K562 (cell line): ENCODE measurements around the gene DCPS. TPM values are rescaled to one million over a fixed set of nuclear protein-coding genes. Genes with fewer than 3 reads are reported as not detected.

Experiments used
- ATAC-seq: fragments of 200-7000 bp; cut with Tn5 transposase; 3 replicates; pipeline ENCODE4 v1.9.1; 2020; ENCODE audit warnings: moderate library complexity
- BruUV-seq: library from RNA; stranded (reverse); fragments of 400-500 nt; replicated peaks from 2 replicates; lab custom pipeline; 2021; lab: Mats Ljungman, UMichigan
- CTCF ChIA-PET: fragments of 300-600 bp; formaldehyde crosslinking; extraction: SDS; loops from one replicate; lab custom pipeline; 2021; ENCODE audit warnings: low intra/inter-chr PET ratio; lab: Yijun Ruan, JAX
- POLR2A ChIA-PET: fragments of 300-600, 350-650 bp; sonication (Branson Sonifier 250); formaldehyde crosslinking; extraction: SDS; loops from one replicate; lab custom pipeline; 2021; ENCODE audit warnings: antibody characterized with exemption, inconsistent platforms; lab: Yijun Ruan, JAX
- DNase-seq, 4 experiments: peaks; one replicate each; pipeline versions ENCODE4 v3.0.0 to v3.0.0-alpha.2; 2011 to 2018; ENCODE audit warnings: low spot score in 3 of 4, mixed read lengths in 3 of 4; ENCODE audit errors: extremely low read depth in 1 of 4
- FAIRE-seq: peaks from 2 replicates; lab custom pipeline; 2011; peaks lifted over from hg19 to GRCh38; lab: Jason Lieb, UNC
- H2AFZ ChIP-seq: 2 replicates; pipeline ENCODE4 v1.6.0; 2011; ENCODE audit warnings: low read depth, low read length, control low read depth, inconsistent platforms
- H3K27ac ChIP-seq: fragments of 200-600 bp; 3 replicates; pipeline ENCODE4 v1.8.0; 2011; ENCODE audit warnings: low read depth, mild to moderate bottlenecking, control low read depth, inconsistent platforms, low read length, moderate library complexity, mixed read lengths; ENCODE audit errors: extremely low read depth
- H3K27me3 ChIP-seq, 2 experiments: fragments of 300-600 bp in 1 of 2; 2 replicates in 1 of 2; 3 replicates in 1 of 2; pipeline versions ENCODE4 v1.6.0 to v1.8.0; 2011; ENCODE audit warnings: inconsistent platforms in 2 of 2, low read length in 2 of 2, mild to moderate bottlenecking in 1 of 2, mixed read lengths in 1 of 2, moderate library complexity in 1 of 2; ENCODE audit not compliant: control insufficient read depth in 2 of 2, insufficient read depth in 2 of 2
- H3K36me3 ChIP-seq: fragments of 300-600 bp; 3 replicates; pipeline ENCODE4 v1.8.0; 2011; ENCODE audit warnings: mild to moderate bottlenecking, low read length, inconsistent platforms; ENCODE audit not compliant: control insufficient read depth, insufficient read depth
- H3K4me1 ChIP-seq, 2 experiments: fragments of 200-600 bp in 1 of 2; replicated peaks in 1 of 2; 2 replicates in 1 of 2; 3 replicates in 1 of 2; pipeline versions ENCODE4 v1.5.1 to v1.8.0; 2011; ENCODE audit warnings: inconsistent platforms in 2 of 2, low read length in 2 of 2, mild to moderate bottlenecking in 1 of 2, mixed read lengths in 1 of 2, moderate library complexity in 1 of 2; ENCODE audit not compliant: control insufficient read depth in 2 of 2, insufficient read depth in 2 of 2
- H3K4me2 ChIP-seq: 2 replicates; pipeline ENCODE4 v1.6.1; 2011; ENCODE audit warnings: low read length, control low read depth, inconsistent platforms, mixed read lengths; ENCODE audit not compliant: insufficient read depth
- H3K4me3 ChIP-seq: fragments of 200-600 bp; sonication (generic), shearing (Covaris generic); 2 replicates; pipeline ENCODE4 v1.5.1; 2016; ENCODE audit warnings: control low read depth, inconsistent platforms
- H3K79me2 ChIP-seq: fragments of 200-600 bp; 3 replicates; pipeline ENCODE4 v1.8.0; 2011; ENCODE audit warnings: low read length, inconsistent platforms; ENCODE audit not compliant: control insufficient read depth, insufficient read depth
- H3K9ac ChIP-seq, 2 experiments: 2 replicates each; pipeline versions ENCODE4 v1.6.0 to v1.6.1; 2011; ENCODE audit warnings: low read depth in 2 of 2, low read length in 2 of 2, control low read depth in 1 of 2, inconsistent platforms in 1 of 2, mild to moderate bottlenecking in 1 of 2, mixed read lengths in 1 of 2; ENCODE audit not compliant: insufficient read depth in 1 of 2
- H3K9me1 ChIP-seq: one replicate; pipeline ENCODE4 v1.6.0; 2011; ENCODE audit warnings: inconsistent platforms, mild to moderate bottlenecking, low read length, moderate library complexity; ENCODE audit not compliant: control insufficient read depth, insufficient read depth
- H3K9me3 ChIP-seq: replicated peaks from 2 replicates; pipeline ENCODE4 v1.5.1; 2011; ENCODE audit warnings: low read depth, low read length, inconsistent platforms; ENCODE audit not compliant: control insufficient read depth, insufficient read depth
- H4K20me1 ChIP-seq: replicated peaks from 2 replicates; pipeline ENCODE4 v1.6.1; 2011; ENCODE audit warnings: low read length, inconsistent platforms, mixed read lengths; ENCODE audit not compliant: control insufficient read depth, insufficient read depth
- BCOR ChIP-seq: fragments of 450-650 bp; IDR thresholded peaks from 2 replicates; pipeline ENCODE4 v1.6.1; 2016
- CHAMP1 ChIP-seq: fragments of 450-650 bp; IDR thresholded peaks from 2 replicates; pipeline ENCODE4 v1.6.1; 2016; ENCODE audit warnings: mild to moderate bottlenecking
- NFE2 ChIP-seq: IDR thresholded peaks from 2 replicates; pipeline ENCODE4 v1.6.1; 2014; ENCODE audit warnings: antibody characterized with exemption, low read depth
- TRIM24 ChIP-seq, 2 experiments: fragments of 450-650 bp; IDR thresholded peaks; 2 replicates each; pipeline ENCODE4 v1.6.1; 2016
- ZNF140 ChIP-seq: fragments of 250-450 bp; sonication (Bioruptor Pico); IDR thresholded peaks from 2 replicates; pipeline ENCODE4 v1.8.0; 2021; ENCODE audit warnings: moderate library complexity, mild to moderate bottlenecking, inconsistent platforms
- ZNF282 ChIP-seq: sonication (generic); formaldehyde crosslinking; IDR thresholded peaks from 2 replicates; pipeline ENCODE4 v1.8.1; 2023; ENCODE audit warnings: missing genetic modification reagents
- ZNF696 ChIP-seq: fragments of 250-450 bp; sonication (Bioruptor Pico); conservative IDR thresholded peaks from 2 replicates; pipeline ENCODE4 v1.4.0; 2020; ENCODE audit warnings: mild to moderate bottlenecking, moderate library complexity
- WGBS: fragments of 100-300 bp; shearing (Covaris generic); methylation state at CpG from one replicate; pipeline ENCODE4 v1.1.6; 2016; ENCODE audit warnings: low coverage, mixed read lengths; ENCODE audit not compliant: insufficient coverage; ENCODE audit errors: missing lambda C conversion rate; 5-methylcytosine and 5-hydroxymethylcytosine counted together
- in situ Hi-C: fragments of 300-500 bp; cut with MboI; formaldehyde crosslinking; loops from 4 replicates; pipeline ENCODE4 v1.15.0; 2018; ENCODE audit warnings: inconsistent platforms, mixed read lengths
- intact Hi-C: fragments of 100-400 bp; cut with micrococcal nuclease; formaldehyde crosslinking; loops from 2 replicates; pipeline ENCODE4 v1.14.2; 2022
- polyA plus RNA-seq, 8 experiments: library from polyadenylated mRNA; depleted of rRNA in 4 of 8; stranded (reverse) in 5 of 8; unstranded in 3 of 8; fragments of >200 nt; fragmentation: Nextera tagmentation in 2 of 8; fragmentation: Illumina TruSeq in 1 of 8; extraction: Ambion mirVana in 2 of 8; extraction: Trizol in 1 of 8; gene quantifications; 2 replicates each; pipeline versions ENCODE4 v1.2.1 to v1.2.3, GENCODE V29; 2011 to 2014; ENCODE audit warnings: inconsistent platforms in 1 of 8, missing spikeins in 1 of 8
- total RNA-seq, 7 experiments: library from RNA; depleted of rRNA in 6 of 7; stranded (reverse); fragments of >200 nt in 6 of 7; fragmentation: Illumina TruSeq in 2 of 7; extraction: Trizol in 2 of 7; gene quantifications; 2 replicates each; pipeline versions ENCODE4 v1.2.1 to v1.2.3, GENCODE V29; 2011 to 2021; ENCODE audit warnings: low replicate concordance in 1 of 7
- TF ChIP-seq, protein P1 (sequence below): fragments of 450-650 bp; formaldehyde crosslinking; IDR thresholded peaks from 2 replicates; pipeline ENCODE4 v1.4.0; 2020; ENCODE audit warnings: mild to moderate bottlenecking, moderate library complexity
- TF ChIP-seq, protein P2 (sequence below): fragments of 450-650 bp; IDR thresholded peaks from 2 replicates; pipeline ENCODE4 v1.6.1; 2017; ENCODE audit warnings: mild to moderate bottlenecking, moderate library complexity

Gene DCPS
- total and polyA plus RNA-seq, 9 of the 15 experiments (the other 6 are each of a cell fraction or from before 2014, with no cell fraction given): 8.7 to 38.1 (median 17.9) TPM

DNA sequence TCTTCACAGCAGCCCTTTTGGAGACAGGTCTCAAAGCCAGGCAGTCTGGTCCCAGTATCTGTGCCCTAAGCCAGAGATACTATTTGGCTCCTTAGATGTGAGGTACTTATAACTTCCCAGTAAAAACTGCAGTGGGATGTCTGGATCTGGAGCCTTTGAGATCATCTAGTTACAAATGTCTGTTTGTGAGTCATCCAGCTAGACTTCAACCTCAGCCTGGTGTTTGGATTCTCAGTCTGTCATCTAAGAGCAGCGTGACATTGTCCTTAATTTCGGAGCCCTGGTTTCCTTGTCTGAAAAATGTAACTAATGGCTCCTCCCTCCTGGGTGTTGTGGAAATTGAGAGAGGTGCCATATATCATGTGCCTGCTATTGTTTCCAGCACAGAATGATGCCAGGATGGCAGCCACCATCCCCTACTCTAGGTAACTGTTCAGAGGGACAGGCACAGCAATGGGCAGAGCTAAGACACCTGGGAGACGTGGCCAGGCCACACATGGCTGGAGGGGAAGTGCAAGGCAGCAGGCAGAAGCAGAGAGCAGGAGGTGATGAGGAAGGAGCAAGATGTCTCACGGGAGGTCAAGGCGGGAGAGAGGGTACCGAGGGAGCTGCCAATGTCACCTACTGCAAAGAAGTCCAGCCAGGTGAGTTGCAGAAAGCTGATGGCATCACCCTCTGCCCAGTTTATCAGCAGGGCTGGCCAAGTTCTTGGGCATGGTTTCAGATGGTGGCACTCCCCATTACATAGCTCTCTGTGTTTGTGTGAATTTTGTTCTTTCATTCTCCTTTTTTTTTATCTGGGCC, 31.0 kb downstream of the DCPS start:
- Histone ChIP-seq H3K79me2 (no peaks in the 10 kb centered on the region), H2AFZ (no peak overlapping the region), H3K9me3 (no peaks in the 10 kb centered on the region), H3K27ac (no peak overlapping the region), H3K9me1 (peaks cover 3% of the 10 kb centered on the region), H3K4me1 (no peaks in the 10 kb centered on the region), H3K36me3 (peaks cover 11% of the 10 kb centered on the region; the same call in 1 of the 3 replicates), H3K4me3 (no peak overlapping the region), H3K27me3 (no peaks in the 10 kb centered on the region), H3K9ac (no peak overlapping the region), H4K20me1 (no peaks in the 10 kb centered on the region), H3K4me2 (no peak overlapping the region)
- BruUV-seq: no TSS peak
- in situ Hi-C loops: no loop called here
- POLR2A ChIA-PET: interaction anchor here (0.6 to 1.0 kb wide), 3 partner anchors 21 to 667 kb away, joined by 3 read pairs; partner anchors contain the start of gene ST3GAL4
- FAIRE-seq: no peak
- no peak for ATAC-seq
- DNase-seq: no peak
- TF ChIP-seq, protein P1, sequence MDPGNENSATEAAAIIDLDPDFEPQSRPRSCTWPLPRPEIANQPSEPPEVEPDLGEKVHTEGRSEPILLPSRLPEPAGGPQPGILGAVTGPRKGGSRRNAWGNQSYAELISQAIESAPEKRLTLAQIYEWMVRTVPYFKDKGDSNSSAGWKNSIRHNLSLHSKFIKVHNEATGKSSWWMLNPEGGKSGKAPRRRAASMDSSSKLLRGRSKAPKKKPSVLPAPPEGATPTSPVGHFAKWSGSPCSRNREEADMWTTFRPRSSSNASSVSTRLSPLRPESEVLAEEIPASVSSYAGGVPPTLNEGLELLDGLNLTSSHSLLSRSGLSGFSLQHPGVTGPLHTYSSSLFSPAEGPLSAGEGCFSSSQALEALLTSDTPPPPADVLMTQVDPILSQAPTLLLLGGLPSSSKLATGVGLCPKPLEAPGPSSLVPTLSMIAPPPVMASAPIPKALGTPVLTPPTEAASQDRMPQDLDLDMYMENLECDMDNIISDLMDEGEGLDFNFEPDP (CRISPR knock-in tag): no peak
- TF ChIP-seq ZNF140: no peak
- TF ChIP-seq TRIM24 (IDR thresholded peaks at IDR 0.05): no peak
- no peak for TF ChIP-seq BCOR
- no peak for TF ChIP-seq ZNF282 (CRISPR knock-in tag)
- TF ChIP-seq, protein P2, sequence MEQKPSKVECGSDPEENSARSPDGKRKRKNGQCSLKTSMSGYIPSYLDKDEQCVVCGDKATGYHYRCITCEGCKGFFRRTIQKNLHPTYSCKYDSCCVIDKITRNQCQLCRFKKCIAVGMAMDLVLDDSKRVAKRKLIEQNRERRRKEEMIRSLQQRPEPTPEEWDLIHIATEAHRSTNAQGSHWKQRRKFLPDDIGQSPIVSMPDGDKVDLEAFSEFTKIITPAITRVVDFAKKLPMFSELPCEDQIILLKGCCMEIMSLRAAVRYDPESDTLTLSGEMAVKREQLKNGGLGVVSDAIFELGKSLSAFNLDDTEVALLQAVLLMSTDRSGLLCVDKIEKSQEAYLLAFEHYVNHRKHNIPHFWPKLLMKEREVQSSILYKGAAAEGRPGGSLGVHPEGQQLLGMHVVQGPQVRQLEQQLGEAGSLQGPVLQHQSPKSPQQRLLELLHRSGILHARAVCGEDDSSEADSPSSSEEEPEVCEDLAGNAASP: no peak
- no peak for TF ChIP-seq NFE2
- no peak for TF ChIP-seq ZNF696 (CRISPR knock-in tag)
- TF ChIP-seq CHAMP1: no peak
- CTCF ChIA-PET: interaction anchor here (0.6 kb wide), 1 partner anchor 1407 kb away, joined by 3 read pairs; no protein-coding TSS in a partner anchor
- intact Hi-C loops: no loop called here
- 91% methylated on average over 6 of the region's 6 CpGs for WGBS
